Activated naive CD4-positive, alpha-beta T cell treated with anti-CD3 and anti-CD28 coated beads, Interleukin-2, amount 50 U/mL, for 72 hours (primary cell): ENCODE measurements around the gene FGF9. TPM values are rescaled to one million over a fixed set of nuclear protein-coding genes. Genes with fewer than 3 reads are reported as not detected.

Experiments used
- ATAC-seq, 2 donors: fragments of 150-1000 bp; cut with Tn5 transposase; 2 replicates each; pipeline ENCODE4 v1.10.0; 2021; ENCODE audit warnings: mild to moderate bottlenecking in 2 of 2, moderate library complexity in 2 of 2
- DNase-seq, 2 donors: peaks; one replicate each; pipeline ENCODE4 v3.0.0; 2021 to 2022; ENCODE audit warnings: low spot score in 2 of 2
- H3K27ac Mint-ChIP-seq, 2 donors: one replicate each; pipeline ENCODE4 v1.8.0; 2022; ENCODE audit warnings: mild to moderate bottlenecking in 2 of 2, mixed read lengths in 2 of 2
- H3K36me3 Mint-ChIP-seq, 2 donors: one replicate each; pipeline ENCODE4 v1.8.0; 2022; ENCODE audit warnings: mixed read lengths in 2 of 2
- H3K9me3 Mint-ChIP-seq, 2 donors: one replicate each; pipeline ENCODE4 v1.8.0; 2022; ENCODE audit warnings: mixed read lengths in 2 of 2
- total RNA-seq, 2 donors: library from RNA; stranded (reverse); gene quantifications; one replicate each; pipeline ENCODE4 v1.2.3, GENCODE V29; 2022

Gene FGF9
- total RNA-seq, 2 donors from 2014 or later: 0.18 to 0.54 TPM

GRCh38 chr13:21735701-21736401, 65.0 kb downstream of the FGF9 start:
- ATAC-seq (no peak), DNase-seq (no peak)
- Mint-ChIP-seq H3K27ac (no peak overlapping the region), H3K36me3 (no peaks in the 10 kb centered on the region), H3K9me3 (no peaks in the 10 kb centered on the region)

DNA sequence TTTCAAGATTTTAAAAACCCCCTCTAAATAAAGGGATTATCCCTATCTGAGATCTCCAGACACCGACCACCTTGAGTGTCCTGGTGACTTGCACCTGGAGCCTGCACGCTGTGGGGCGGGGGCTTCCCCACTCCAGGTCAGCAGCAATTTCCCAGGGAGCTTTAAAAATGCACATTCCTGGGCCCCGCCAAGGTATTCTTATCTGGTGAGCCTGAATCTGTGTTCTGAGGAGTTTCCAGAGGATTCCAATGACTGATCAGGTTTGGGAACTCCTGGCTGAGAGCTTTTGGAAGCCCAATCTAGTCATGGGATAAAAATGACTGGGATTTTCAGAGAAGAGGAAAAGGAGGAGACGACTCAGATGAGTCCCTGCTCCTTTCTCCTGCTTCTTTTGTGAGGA, 66.1 kb downstream of the FGF9 start:
- ATAC-seq: no peak
- no peak for DNase-seq
- Mint-ChIP-seq H3K36me3 (no peaks in the 10 kb centered on the region), H3K9me3 (no peaks in the 10 kb centered on the region), H3K27ac (no peak overlapping the region)

GRCh38 chr13:21738630-21739029, 67.8 kb downstream of the FGF9 start:
- H3K36me3 Mint-ChIP-seq: no peaks in the 10 kb centered on the region
- H3K27ac Mint-ChIP-seq: no peak overlapping the region
- H3K9me3 Mint-ChIP-seq: no peaks in the 10 kb centered on the region
- ATAC-seq (no peak), DNase-seq (no peak)

- Mint-ChIP-seq H3K27ac (no peak overlapping the region), H3K36me3 (no peaks in the 10 kb centered on the region), H3K9me3 (no peaks in the 10 kb centered on the region)
- ATAC-seq: no peak
- DNase-seq: no peak
Observed at GRCh38 chr13:21739771-21740170, 68.9 kb downstream of the FGF9 start.

DNA sequence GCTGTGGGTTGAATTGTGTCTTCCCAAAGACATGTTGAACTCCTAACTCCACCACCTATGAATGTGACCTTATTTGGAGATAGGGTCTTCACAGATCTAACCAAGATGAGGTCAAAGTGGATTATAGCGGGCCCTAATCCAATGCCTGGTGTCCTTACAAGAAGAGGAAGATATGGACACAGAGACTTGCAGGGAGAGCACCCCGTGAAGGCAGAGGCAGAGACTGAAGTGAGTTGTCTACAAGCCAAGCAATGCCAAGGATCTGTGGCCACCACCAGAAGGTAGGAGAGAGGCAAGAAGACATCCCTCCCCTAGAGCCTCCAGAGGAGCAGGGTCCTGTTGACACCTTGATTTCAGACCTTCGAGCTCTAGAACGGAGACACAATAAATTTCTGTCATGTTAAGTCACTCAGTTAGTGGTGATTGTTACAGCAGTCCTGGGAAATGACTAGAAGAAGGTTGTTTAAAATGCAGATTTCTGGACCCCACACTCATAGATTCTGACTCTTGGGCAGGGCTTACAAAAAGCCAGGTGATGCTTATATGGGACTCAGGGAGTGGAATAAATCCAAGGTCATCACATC, 70.6 kb downstream of the FGF9 start:
- DNase-seq (no peak), ATAC-seq (no peak)
- no peaks in the 10 kb centered on the region for H3K36me3 Mint-ChIP-seq
- H3K27ac Mint-ChIP-seq: no peak overlapping the region
- H3K9me3 Mint-ChIP-seq: no peaks in the 10 kb centered on the region

- no peaks in the 10 kb centered on the region for H3K9me3 Mint-ChIP-seq
- H3K27ac Mint-ChIP-seq: no peak overlapping the region
- ATAC-seq (no peak), DNase-seq (no peak)
- no peaks in the 10 kb centered on the region for H3K36me3 Mint-ChIP-seq
Observed at GRCh38 chr13:21742096-21742495, 71.2 kb downstream of the FGF9 start.

DNA sequence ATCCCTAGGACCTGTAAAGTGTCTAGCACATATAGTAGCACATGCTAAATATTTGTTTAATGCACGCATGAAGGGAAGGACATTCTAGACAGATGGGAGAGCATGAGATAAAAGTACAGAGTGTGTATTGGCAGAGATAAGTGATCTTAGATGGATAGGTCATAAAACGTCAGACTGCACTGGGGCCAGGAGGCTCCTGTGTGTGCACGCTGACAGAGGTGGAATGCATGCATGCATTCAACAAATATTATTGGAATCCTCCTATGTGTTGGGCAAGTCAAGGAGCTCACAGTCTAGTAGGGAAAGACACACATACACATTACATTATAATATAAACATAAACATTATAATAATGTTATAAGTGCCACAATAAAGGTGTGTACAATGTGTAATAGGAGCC, 73.3 kb downstream of the FGF9 start:
- H3K36me3 Mint-ChIP-seq: no peaks in the 10 kb centered on the region
- DNase-seq (no peak), ATAC-seq (no peak)
- no peak overlapping the region for H3K27ac Mint-ChIP-seq
- no peaks in the 10 kb centered on the region for H3K9me3 Mint-ChIP-seq

GRCh38 chr13:21745307-21745706, 74.4 kb downstream of the FGF9 start:
- ATAC-seq: no peak
- Mint-ChIP-seq H3K27ac (no peak overlapping the region), H3K36me3 (no peaks in the 10 kb centered on the region), H3K9me3 (no peaks in the 10 kb centered on the region)
- no peak for DNase-seq

DNA sequence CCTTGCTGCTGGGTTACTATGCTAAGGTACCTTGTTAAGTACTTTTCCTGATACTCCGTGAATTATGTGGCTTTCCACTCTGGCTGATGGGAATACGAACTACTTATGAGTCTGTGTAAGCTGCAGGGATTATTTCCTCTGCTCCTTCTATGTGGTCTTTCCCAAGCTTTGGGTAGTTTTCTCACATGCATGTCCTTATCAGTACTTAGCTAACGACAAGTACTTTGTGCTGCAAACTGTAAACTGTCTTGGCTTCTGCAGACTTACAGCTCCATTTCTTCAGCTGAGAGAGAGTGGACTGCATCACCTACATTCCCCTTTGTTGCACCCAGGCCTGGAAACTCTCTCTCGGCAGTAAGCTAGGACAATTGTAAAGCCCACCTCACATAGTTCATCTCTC, 76.6 kb downstream of the FGF9 start:
- ATAC-seq (no peak), DNase-seq (no peak)
- H3K27ac Mint-ChIP-seq: no peak overlapping the region
- no peaks in the 10 kb centered on the region for H3K36me3 Mint-ChIP-seq
- peaks cover 0 to 5% of the 10 kb centered on the region in 2 donors for H3K9me3 Mint-ChIP-seq

- no peak overlapping the region for H3K27ac Mint-ChIP-seq
- DNase-seq (no peak), ATAC-seq (no peak)
- H3K9me3 Mint-ChIP-seq: peaks cover 0 to 5% of the 10 kb centered on the region in 2 donors
- H3K36me3 Mint-ChIP-seq: no peaks in the 10 kb centered on the region
Observed at GRCh38 chr13:21748166-21748565, 77.3 kb downstream of the FGF9 start.

- Mint-ChIP-seq H3K36me3 (no peaks in the 10 kb centered on the region), H3K27ac (no peak overlapping the region), H3K9me3 (peaks cover 0 to 5% of the 10 kb centered on the region in 2 donors)
- ATAC-seq: no peak
- no peak for DNase-seq
Observed at GRCh38 chr13:21749410-21749809, 78.5 kb downstream of the FGF9 start.

DNA sequence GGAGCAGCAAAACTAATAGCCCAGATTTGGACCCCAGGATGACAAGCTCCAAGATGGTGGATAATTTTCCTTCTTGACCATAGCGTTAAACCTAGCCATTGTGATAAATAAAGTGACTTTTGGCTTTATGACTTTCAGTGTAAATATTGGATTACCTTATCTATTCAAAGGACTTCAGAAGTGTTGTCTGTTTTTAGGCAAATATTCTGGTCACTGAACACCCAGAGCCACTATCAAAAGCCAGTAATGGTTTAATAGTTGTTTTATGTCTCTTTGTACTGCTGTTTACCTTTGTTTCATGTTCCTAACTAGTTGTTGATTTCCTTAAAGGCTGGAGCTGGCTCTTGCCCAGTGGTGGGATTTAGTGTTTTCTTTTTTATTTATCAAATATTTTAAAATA, 81.6 kb downstream of the FGF9 start:
- H3K27ac Mint-ChIP-seq: no peak overlapping the region
- no peak for ATAC-seq
- no peaks in the 10 kb centered on the region for H3K36me3 Mint-ChIP-seq
- DNase-seq: no peak
- peaks cover 0 to 5% of the 10 kb centered on the region in 2 donors for H3K9me3 Mint-ChIP-seq

GRCh38 chr13:21753117-21753729, 82.3 kb downstream of the FGF9 start:
- Mint-ChIP-seq H3K9me3 (peaks cover 0 to 5% of the 10 kb centered on the region in 2 donors), H3K27ac (no peak overlapping the region), H3K36me3 (no peaks in the 10 kb centered on the region)
- DNase-seq (no peak), ATAC-seq (no peak)

Other genes with a start within 250 kb of the FGF9 start
- 10 to 100 TPM; 42.6 to 44.1 TPM for gene ZDHHC20, start 211.8 kb upstream of the FGF9 start, total RNA-seq
- 10 to 100 TPM; 30.1 to 53.2 TPM for gene MICU2, start 66.9 kb upstream of the FGF9 start, total RNA-seq